GM18951 (cell line): ENCODE data around the gene FAM13A.

Experiments
- POLR2A ChIP-seq: IDR thresholded peaks from 4 replicates; pipeline ENCODE4 v1.6.1; 2011; ENCODE audit warnings: mild to moderate bottlenecking; ENCODE audit not compliant: insufficient read length, insufficient read depth; ENCODE audit errors: extremely low read depth
- in situ Hi-C: fragments of 300-500 bp; cut with MboI; formaldehyde crosslinking; loops from one replicate; pipeline ENCODE4 v1.12.0; 2022; ENCODE audit warnings: low sequenced_read_pairs, mixed read lengths, inconsistent platforms; ENCODE audit not compliant: unreplicated experiment

Gene FAM13A

DNA sequence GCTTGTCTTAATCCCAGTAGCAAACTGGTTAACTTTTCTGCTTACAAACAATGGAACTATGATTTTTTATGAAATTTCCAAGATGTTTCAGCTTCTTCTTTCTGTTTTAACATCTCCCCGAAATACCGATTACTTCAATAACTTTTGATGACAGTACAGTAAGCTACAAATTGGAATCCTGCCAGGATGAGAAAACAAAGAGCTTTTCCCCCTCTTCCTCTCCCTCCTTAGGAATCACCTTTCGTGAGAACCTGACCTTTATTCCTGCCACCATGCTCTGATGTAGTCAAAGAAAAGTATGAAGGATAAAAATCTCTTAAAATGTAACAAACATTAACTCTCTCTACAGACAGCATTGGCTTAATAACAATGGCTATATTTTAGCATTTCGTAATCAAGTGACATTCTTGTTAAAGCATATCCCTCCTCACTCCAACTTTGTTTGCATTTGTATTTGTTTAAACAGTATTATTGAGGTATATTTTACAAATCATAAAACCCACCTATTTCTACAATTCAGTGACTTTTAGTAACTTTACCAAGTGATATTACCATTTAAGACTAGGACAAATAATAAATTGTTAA, 210.7 kb downstream of the FAM13A start:
- in situ Hi-C loops: no loop called here

DNA sequence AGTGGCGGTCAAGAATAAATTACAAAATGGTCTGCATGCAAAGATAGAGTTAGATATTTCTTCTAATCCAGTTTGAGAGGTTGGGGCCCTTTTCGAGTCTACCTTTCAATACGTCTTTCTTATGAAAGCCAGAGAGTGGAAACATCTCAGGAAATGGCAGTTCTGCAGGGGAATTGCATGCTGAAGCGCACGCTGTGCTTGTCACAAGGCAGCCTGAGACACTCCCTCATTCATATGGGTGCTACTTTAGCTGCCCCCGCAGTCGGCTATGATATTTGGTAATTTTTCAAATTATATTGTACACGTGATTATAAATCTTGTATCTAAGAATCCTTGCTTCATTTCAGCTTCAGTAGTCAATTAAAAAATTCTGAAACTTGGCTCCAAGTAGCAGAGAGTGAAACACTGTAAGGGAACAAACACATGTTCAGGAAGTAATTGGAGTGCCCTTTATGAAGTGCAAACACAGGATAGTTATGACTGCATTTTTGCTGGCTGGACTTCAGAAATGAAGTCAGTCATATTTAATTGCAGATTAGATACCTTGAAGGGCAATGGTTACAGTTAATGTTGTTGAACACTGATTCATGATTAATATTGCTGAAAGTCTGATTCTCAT, 213.8 kb downstream of the FAM13A start:
- in situ Hi-C loops: no loop called here

More for the DNA sequence above, 210.7 kb downstream of the FAM13A start:
- TF ChIP-seq POLR2A: no peak

DNA sequence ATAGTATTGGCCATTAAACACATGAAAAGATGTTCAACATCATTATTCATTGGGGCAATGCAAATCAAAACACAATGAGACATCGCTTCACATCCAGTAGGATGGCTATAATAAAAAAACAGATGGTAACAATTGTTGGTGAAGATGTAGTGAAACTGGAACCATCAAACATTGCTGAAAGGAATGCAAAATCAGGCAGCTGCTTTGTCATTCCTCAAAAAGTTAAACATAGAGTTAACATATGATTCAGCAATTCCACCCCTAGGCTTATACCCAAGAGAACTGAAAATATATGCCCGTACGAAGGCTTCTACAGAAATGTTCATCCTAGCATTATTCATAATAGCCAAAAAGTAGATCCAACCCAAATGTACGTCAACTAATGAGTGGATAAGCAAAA, 215.3 kb downstream of the FAM13A start:
- in situ Hi-C loops: no loop called here
- TF ChIP-seq POLR2A: no peak

More for the DNA sequence above, 213.8 kb downstream of the FAM13A start:
- no peak for TF ChIP-seq POLR2A

DNA sequence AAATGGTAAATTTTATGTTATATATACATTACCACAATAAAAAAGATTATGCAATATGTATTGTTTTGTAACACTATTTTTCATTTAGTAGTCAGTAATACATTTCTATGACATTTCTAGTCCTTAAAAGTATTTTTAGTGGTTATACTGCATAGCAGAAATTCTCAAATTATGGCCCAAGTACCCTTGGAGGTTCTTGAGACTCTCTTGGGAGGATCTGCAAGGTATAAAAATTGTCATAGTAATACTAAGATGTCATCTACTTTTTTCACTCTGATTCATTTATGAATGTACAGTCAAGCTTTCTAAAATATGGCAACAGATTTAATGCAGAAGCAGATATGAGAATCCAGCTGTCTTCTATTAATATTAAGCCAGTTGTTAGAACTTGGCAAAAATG, 220.8 kb downstream of the FAM13A start:
- in situ Hi-C loops: no loop called here
- TF ChIP-seq POLR2A: no peak

DNA sequence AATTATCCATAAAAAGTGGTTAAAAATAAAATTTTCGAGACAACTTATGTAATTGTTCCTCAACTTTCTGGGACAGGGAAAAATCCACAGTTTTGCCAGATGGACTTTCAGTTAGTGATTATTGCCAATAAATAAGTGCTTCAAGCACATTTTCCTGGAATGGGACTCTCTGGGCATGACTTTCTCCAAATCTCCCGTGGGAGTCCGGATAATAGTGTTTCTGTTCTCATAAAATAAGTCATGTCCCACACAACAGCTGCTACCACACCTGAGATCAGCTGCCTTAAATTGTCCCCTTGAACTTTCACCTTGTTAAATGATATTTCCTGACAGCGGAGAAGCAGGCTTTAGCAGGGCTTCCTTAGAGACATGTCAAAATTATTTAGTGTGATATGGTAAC, 226.0 kb downstream of the FAM13A start:
- in situ Hi-C loops: no loop called here
- no peak for TF ChIP-seq POLR2A

DNA sequence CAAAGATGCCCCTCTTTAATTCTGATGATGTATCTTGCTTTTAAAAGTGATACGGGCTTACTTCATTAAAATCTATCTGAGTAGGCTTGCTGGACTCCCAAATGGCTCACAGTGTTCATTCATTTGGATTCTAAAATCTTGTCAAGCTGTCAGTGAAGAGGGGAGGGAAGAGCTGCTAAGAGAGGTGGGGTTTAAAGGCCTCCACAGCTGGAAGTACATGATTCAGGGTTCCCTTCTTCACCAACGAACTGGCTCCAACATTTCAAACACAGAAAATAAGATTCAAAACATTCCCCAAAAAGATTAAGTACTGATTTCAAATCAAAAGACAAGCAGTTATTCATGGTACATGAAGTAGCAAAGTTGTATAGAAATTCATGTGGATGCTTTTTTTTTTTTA, 226.4 kb downstream of the FAM13A start:
- in situ Hi-C loops: no loop called here
- TF ChIP-seq POLR2A: no peak

DNA sequence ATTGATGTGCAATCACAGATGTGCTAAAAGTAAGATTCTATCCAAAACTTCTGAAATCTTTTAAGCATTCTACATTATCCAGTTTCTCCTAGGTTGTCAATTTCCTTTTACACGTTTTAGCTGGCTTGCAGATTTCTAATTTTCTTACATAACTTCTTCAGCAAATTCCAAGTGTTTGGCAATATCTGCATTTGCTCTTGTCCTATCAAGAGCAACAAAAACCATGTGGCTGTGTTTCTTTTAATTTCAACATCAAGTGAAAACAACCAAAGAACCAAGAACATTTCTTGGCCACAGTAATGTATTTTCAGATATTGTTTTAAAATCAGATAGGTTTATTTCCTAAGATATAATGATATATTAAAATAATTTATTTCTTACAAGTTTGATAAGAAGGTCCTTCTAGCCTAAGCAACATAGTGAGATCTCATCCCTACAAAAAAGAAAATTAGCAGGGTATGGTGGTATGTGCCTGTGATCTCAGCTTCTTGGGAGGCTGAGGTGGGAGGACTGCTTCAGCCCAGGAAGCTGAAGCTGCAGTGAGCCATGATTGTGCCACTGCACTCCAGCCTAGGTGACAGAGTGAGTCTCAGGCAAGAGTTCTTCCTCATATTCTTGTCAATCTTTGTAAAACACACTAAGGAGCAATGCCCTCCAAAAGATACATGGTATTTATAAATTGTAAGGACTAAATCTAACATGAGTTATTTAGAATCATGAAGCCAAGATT, 228.0 kb downstream of the FAM13A start:
- in situ Hi-C loops: no loop called here
- no peak for TF ChIP-seq POLR2A

DNA sequence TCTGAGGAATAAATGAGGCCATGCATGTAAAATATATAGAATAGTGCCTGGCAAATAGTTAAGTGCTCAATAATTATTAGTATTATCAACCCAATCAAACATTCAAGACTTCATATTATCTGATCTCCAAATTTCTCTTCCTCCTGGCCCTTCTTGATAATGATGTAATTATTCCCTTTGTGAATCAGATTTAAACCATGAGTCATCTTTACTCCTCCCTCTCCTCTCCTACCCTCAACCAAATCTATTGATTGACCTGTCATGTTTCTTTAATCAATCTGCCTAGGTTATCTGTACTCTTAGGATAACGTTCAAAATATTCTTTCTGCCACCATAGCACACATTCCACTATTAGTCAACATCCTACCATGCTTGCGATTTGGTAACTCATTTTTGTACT, 229.5 kb downstream of the FAM13A start:
- in situ Hi-C loops: no loop called here
- no peak for TF ChIP-seq POLR2A

DNA sequence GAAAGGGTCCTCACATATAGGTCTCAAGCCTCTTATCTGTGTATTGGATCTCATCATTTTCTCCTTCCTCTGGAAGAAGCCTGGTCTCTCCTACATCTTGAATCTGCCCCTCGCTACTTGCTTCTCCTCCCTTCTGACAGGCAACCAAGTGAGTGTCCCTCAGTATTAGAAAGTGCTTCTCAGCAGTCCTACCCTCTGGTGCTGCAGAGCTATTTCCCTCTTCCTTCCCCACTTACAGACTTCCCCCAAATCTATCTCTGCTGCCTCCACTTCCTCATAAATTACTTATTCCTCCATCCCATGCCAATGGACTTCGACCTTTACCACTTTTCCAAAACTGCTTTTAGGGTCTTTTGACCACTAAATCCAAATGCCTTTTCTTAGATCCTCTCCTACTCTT, 230.2 kb downstream of the FAM13A start:
- no peak for TF ChIP-seq POLR2A
- in situ Hi-C loops: no loop called here

DNA sequence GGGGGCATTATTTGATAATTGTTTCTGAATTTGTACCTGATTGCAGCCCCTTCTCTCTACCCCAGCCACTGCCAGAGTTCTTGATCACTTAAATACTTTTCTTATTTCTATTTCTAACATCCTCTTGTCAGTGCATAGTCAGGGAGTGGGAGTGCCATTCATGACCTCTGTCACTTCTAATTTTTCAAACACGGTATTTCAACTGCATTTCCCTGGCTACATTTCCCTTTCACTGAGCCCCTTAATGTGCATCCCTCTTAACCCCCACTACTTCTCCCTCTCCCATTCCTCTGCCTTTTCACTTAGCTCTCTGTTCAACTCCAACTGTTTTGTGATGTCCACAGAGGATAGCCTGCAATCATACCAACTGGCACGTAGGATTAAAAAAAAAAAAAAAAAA, 231.1 kb downstream of the FAM13A start:
- no peak for TF ChIP-seq POLR2A
- in situ Hi-C loops: no loop called here

DNA sequence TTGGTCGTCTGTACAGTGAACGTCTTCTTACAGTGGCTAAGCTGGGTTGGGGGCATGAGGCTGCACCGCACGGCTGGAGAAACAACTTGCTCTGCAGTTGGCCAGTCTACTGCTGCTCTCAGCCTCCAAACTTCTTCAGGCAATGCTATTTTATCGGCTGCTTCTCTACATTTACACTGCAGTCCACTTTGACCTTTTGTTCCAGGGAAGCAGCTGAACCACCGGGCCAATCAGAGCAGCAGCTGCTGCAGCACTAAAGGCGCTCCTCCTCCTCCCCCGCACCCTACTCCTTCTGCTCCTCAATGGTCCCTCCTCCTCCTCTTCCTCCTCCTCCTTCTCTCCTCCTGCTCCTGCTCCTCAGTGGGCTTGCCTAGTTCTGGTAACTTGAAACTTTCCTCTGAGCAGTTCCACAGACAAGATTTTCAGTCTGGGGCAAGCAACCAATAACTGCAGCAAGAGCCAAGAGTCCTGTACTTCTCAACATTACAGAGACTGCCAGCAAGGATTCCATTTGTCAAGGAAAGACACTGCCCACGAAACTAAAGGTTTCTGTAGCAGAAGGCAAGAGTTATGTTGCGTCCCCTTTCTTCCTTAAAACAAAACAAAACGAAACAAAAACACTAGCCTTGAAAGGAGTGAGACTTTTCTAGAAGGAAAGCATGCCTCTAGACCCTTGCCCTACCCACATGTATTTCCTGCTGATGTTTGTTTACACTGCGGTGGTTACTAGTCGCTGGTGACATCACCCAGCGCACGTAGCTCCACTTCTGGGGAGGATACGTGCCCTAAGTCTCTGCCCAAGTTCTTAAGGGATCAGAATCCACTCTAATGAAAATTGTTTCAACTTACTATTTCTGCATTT, 233.7 kb downstream of the FAM13A start:
- in situ Hi-C loops: loop anchor here (25.0 kb wide), 1 partner anchor 286 kb away; no protein-coding TSS in a partner anchor
- TF ChIP-seq POLR2A: no peak

DNA sequence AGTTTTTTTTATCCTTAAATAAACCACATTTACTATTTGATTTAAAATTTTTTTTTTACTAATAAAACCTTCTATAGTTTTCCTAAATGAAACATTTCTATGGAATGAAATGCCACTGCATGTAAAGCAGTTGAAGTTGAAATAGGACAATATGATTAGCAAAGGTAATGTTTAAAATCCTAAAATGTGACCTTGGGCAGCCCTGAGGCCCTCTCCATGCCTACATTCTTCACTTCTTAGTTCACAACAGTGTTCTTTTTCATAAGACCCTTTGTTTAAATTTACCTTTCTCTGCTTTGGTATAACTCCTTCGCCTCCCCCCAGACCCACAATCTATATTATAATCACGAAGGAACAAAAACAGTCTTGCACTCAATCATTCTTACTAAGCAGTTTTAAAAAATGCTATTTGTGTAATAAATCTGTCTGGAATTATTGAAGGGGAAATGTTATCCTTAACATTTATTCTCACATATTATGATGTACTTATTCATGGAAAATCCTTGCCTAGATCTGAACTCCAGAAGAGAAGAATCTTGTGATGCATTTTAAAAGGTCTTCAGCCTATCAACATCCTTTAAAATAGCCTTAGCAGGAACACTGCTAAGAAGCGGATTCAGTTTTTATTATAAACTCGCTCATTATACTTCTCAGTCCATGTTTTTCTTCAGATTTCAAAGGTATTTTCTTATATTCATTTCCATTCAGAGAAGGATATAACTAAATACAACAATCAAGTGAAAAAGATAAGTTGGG, 234.8 kb downstream of the FAM13A start:
- in situ Hi-C loops: loop anchor here (25.0 kb wide), 1 partner anchor 285 kb away; no protein-coding TSS in a partner anchor

More for the DNA sequence above, 234.8 kb downstream of the FAM13A start:
- no peak for TF ChIP-seq POLR2A
